Inflammatory macrophage treated with lipopolysaccharide for 4 hours (primary cell): Measurements from ENCODE around the gene HORMAD2.

Experiments
- DNase-seq: peaks from one replicate; pipeline ENCODE4 v3.0.0-alpha.2; 2020

The HORMAD2 gene

GRCh38 chr22:30079952-30080533 is at the start of gene HORMAD2:
Gene HORMAD2 (plus strand): TSS chr22:30080464. CDS start chr22:30093953, 13,489 bp downstream.
- no peak for DNase-seq

- DNase-seq: no peak
These were observed 48.9 kb upstream of the HORMAD2 start for GRCh38 chr22:30031328-30031727.

- peak; percentile 58 for DNase-seq
These were observed 48.4 kb upstream of the HORMAD2 start for GRCh38 chr22:30031764-30032455.

- peak; percentile 87 for DNase-seq
These were observed 47.1 kb upstream of the HORMAD2 start for GRCh38 chr22:30033137-30033536.

- DNase-seq: peak; percentile 51
These were observed 46.4 kb upstream of the HORMAD2 start for GRCh38 chr22:30033901-30034300.

GRCh38 chr22:30036656-30037055 is 43.6 kb upstream of the HORMAD2 start:
- no peak for DNase-seq

- peak; percentile 11 for DNase-seq
These were observed 42.0 kb upstream of the HORMAD2 start for GRCh38 chr22:30038219-30038618.

GRCh38 chr22:30040499-30041260 is 39.6 kb upstream of the HORMAD2 start:
- no peak for DNase-seq

- no peak for DNase-seq
These were observed 38.8 kb upstream of the HORMAD2 start for GRCh38 chr22:30041475-30041874.

- DNase-seq: no peak
These were observed 38.4 kb upstream of the HORMAD2 start for GRCh38 chr22:30041881-30042280.

- no peak for DNase-seq
These were observed 37.1 kb upstream of the HORMAD2 start for GRCh38 chr22:30043161-30043560.

- DNase-seq: peak; percentile 61
These were observed 35.9 kb upstream of the HORMAD2 start for GRCh38 chr22:30044369-30044768.

GRCh38 chr22:30044881-30045493 is 35.3 kb upstream of the HORMAD2 start:
- DNase-seq: no peak

- DNase-seq: no peak
These were observed 34.8 kb upstream of the HORMAD2 start for GRCh38 chr22:30045494-30045887.

- DNase-seq: no peak
These were observed 34.2 kb upstream of the HORMAD2 start for GRCh38 chr22:30045901-30046715.

GRCh38 chr22:30046716-30047363 is 33.4 kb upstream of the HORMAD2 start:
- DNase-seq: no peak

GRCh38 chr22:30047364-30047738 is 32.9 kb upstream of the HORMAD2 start:
- peak; percentile 60 for DNase-seq

GRCh38 chr22:30048681-30049080 is 31.6 kb upstream of the HORMAD2 start:
- DNase-seq: no peak

- DNase-seq: no peak
These were observed 26.0 kb upstream of the HORMAD2 start for GRCh38 chr22:30054067-30054763.

- DNase-seq: no peak
These were observed 25.5 kb upstream of the HORMAD2 start for GRCh38 chr22:30054764-30055069.

- no peak for DNase-seq
These were observed 24.2 kb upstream of the HORMAD2 start for GRCh38 chr22:30056015-30056414.

GRCh38 chr22:30057375-30057774 is 22.9 kb upstream of the HORMAD2 start:
- no peak for DNase-seq
